Activated T-helper 17 cell treated with anti-CD3 and anti-CD28 coated beads, Interleukin-2, amount 50 U/mL, for 72 hours (primary cell): ENCODE results near the gene CDH20. TPM values are rescaled to one million over a fixed set of nuclear protein-coding genes. Genes with fewer than 3 reads are reported as not detected.

ENCODE experiments used
- ATAC-seq: fragments of 150-1000 bp; cut with Tn5 transposase; replicated peaks from 2 replicates; pipeline ENCODE4 v1.10.0; 2021; ENCODE audit warnings: mild to moderate bottlenecking, moderate library complexity
- H3K27ac Mint-ChIP-seq: one replicate; pipeline ENCODE4 v1.8.0; 2022; ENCODE audit warnings: mixed read lengths
- H3K27me3 Mint-ChIP-seq: one replicate; pipeline ENCODE4 v1.8.0; 2022; ENCODE audit warnings: mixed read lengths
- H3K36me3 Mint-ChIP-seq: one replicate; pipeline ENCODE4 v1.8.0; 2022; ENCODE audit warnings: low read depth, mild to moderate bottlenecking, mixed read lengths
- H3K4me1 Mint-ChIP-seq: one replicate; pipeline ENCODE4 v1.8.0; 2022; ENCODE audit warnings: mixed read lengths
- H3K4me3 Mint-ChIP-seq: one replicate; pipeline ENCODE4 v1.8.0; 2022; ENCODE audit warnings: mild to moderate bottlenecking, mixed read lengths
- H3K9me3 Mint-ChIP-seq: one replicate; pipeline ENCODE4 v1.8.0; 2022; ENCODE audit warnings: mixed read lengths
- total RNA-seq, 2 donors: library from RNA; stranded (reverse); gene quantifications; one replicate each; pipeline ENCODE4 v1.2.3, GENCODE V29; 2022

Gene CDH20
- total RNA-seq, 2 donors from 2014 or later: 0.40 TPM; not detected in 1

DNA sequence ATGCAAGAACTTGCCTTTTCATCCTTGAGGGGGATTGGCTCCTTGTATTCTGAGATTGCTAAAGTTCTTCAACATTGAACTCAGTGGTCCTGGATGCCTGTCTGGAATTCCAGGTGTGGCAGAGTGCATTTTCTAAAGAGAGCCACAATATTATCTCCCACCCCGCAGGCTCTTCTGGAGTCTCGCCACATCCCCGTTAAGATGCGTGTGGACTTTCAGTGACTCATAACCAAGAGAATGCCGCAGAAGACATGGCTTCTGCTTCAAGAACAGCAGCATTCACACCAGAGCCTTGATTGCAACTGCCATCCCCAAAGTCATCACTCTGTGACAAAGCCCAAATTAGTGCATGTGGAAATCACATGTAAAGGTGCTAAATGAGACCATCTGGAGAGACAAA is 142.7 kb downstream of the CDH20 start:
- no peak overlapping the region for H3K4me3 Mint-ChIP-seq
- no peaks in the 10 kb centered on the region for H3K36me3 Mint-ChIP-seq
- no peak overlapping the region for H3K27ac Mint-ChIP-seq
- no peaks in the 10 kb centered on the region for H3K9me3 Mint-ChIP-seq
- no peak for ATAC-seq
- no peaks in the 10 kb centered on the region for H3K4me1 Mint-ChIP-seq
- H3K27me3 Mint-ChIP-seq: peaks cover 18% of the 10 kb centered on the region

GRCh38 chr18:61489334-61489733 is 156.1 kb downstream of the CDH20 start:
- Mint-ChIP-seq H3K9me3 (no peaks in the 10 kb centered on the region), H3K27me3 (peaks cover 3% of the 10 kb centered on the region), H3K4me1 (no peaks in the 10 kb centered on the region), H3K36me3 (no peaks in the 10 kb centered on the region), H3K4me3 (no peak overlapping the region), H3K27ac (no peak overlapping the region)
- no peak for ATAC-seq

DNA sequence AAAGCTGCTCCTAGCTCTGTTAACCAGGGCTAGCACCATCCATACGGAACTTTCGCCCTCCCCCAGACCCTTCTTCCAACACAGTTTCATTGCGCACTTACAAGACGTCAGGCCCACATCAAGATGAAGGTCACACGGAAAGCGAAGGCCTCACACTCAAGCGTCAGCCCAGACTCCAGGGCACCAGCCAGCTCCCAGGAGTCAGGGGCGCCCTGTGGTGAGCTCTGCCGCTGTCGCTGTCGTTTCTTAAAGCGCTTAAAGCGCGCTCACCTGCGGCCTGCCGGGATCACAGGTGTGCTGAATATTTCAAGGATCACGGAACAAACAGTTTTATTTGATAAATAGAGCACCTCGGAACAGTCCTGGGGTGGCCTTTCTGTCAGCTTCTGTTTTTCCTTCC is 163.1 kb downstream of the CDH20 start:
- H3K36me3 Mint-ChIP-seq: no peaks in the 10 kb centered on the region
- H3K4me3 Mint-ChIP-seq: no peak overlapping the region
- no peaks in the 10 kb centered on the region for H3K9me3 Mint-ChIP-seq
- H3K27me3 Mint-ChIP-seq: peaks cover 3% of the 10 kb centered on the region
- ATAC-seq: no peak
- H3K4me1 Mint-ChIP-seq: no peaks in the 10 kb centered on the region
- H3K27ac Mint-ChIP-seq: no peak overlapping the region

DNA sequence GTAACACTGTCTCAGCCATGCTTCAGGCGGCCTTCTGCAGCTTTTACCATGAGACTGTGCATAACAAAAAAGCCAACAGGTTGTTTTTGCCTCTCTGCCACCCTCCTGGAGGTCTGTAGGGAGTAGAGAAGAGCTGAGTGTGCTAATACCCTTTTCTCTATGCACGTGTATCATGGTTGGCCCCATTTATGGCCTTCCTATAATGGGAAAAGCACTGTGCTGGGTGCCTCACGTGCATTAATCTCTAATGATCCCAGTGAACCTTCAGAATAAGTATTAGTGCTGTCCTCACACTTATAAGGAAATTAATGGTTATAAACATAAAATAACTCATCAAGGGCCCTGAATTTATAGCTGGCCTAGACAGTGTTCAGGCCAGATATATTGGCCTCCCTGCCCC is 164.2 kb downstream of the CDH20 start:
- H3K9me3 Mint-ChIP-seq: no peaks in the 10 kb centered on the region
- ATAC-seq: no peak
- peaks cover 3% of the 10 kb centered on the region for H3K27me3 Mint-ChIP-seq
- H3K4me3 Mint-ChIP-seq: no peak overlapping the region
- H3K36me3 Mint-ChIP-seq: no peaks in the 10 kb centered on the region
- no peaks in the 10 kb centered on the region for H3K4me1 Mint-ChIP-seq
- no peak overlapping the region for H3K27ac Mint-ChIP-seq

GRCh38 chr18:61502472-61502871 is 169.2 kb downstream of the CDH20 start:
- Mint-ChIP-seq H3K9me3 (no peaks in the 10 kb centered on the region), H3K27me3 (peaks cover 15% of the 10 kb centered on the region), H3K36me3 (no peaks in the 10 kb centered on the region), H3K4me3 (no peak overlapping the region), H3K27ac (no peak overlapping the region), H3K4me1 (no peaks in the 10 kb centered on the region)
- no peak for ATAC-seq

GRCh38 chr18:61503688-61504087 is 170.5 kb downstream of the CDH20 start:
- no peak for ATAC-seq
- Mint-ChIP-seq H3K4me1 (no peaks in the 10 kb centered on the region), H3K27me3 (peaks cover 19% of the 10 kb centered on the region), H3K4me3 (no peak overlapping the region), H3K9me3 (peaks cover 4% of the 10 kb centered on the region), H3K36me3 (no peaks in the 10 kb centered on the region), H3K27ac (no peak overlapping the region)

GRCh38 chr18:61528961-61529360 is 195.7 kb downstream of the CDH20 start:
- no peak overlapping the region for H3K27ac Mint-ChIP-seq
- no peaks in the 10 kb centered on the region for H3K9me3 Mint-ChIP-seq
- ATAC-seq: no peak
- peaks cover 12% of the 10 kb centered on the region for H3K27me3 Mint-ChIP-seq
- H3K4me3 Mint-ChIP-seq: no peak overlapping the region
- H3K36me3 Mint-ChIP-seq: no peaks in the 10 kb centered on the region
- H3K4me1 Mint-ChIP-seq: no peaks in the 10 kb centered on the region

GRCh38 chr18:61530681-61531080 is 197.5 kb downstream of the CDH20 start:
- Mint-ChIP-seq H3K27ac (no peak overlapping the region), H3K4me1 (no peaks in the 10 kb centered on the region), H3K27me3 (peaks cover 12% of the 10 kb centered on the region), H3K4me3 (no peak overlapping the region), H3K9me3 (no peaks in the 10 kb centered on the region), H3K36me3 (no peaks in the 10 kb centered on the region)
- no peak for ATAC-seq

DNA sequence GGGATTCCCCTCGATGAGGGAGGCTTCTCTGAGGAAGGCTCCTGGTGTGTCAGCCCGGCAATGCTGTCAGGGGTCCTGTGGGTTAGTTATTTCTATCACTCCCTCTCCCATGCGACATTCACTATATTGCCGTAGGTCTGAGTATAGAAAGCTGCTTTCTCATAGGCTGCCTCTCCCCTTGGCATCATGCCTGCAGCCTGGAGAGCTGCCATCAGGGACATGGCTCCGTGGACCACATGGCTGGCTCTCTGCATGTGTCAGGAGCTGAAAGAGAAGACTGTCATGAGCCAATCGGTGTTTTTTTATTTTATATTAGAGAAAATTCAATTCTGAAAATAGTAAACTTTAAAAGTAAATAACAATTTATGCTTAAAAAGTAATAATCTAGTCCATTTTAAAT is 198.0 kb downstream of the CDH20 start:
- Mint-ChIP-seq H3K27me3 (peaks cover 12% of the 10 kb centered on the region), H3K36me3 (no peaks in the 10 kb centered on the region), H3K27ac (no peak overlapping the region), H3K9me3 (no peaks in the 10 kb centered on the region), H3K4me3 (no peak overlapping the region), H3K4me1 (no peaks in the 10 kb centered on the region)
- no peak for ATAC-seq

DNA sequence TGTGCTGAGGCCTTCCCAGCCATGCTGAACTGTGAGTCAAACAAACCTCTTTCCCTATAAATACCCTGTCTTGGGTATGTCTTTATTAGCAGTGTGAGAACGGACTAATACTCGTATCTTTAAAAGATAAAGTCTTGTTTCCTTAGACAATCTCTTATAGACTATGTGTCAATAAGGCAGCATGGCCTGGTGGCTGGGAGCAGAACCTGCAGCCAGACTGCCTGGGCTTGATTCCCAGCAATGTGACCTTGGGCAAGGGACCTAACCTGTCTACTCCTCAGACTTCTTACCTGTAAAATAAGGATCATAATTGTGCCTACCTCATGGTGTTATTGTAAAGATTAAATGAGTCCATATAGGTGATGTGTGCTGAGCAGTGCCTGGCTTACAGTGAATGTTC is 198.7 kb downstream of the CDH20 start:
- Mint-ChIP-seq H3K4me3 (no peak overlapping the region), H3K9me3 (no peaks in the 10 kb centered on the region), H3K27me3 (peaks cover 12% of the 10 kb centered on the region), H3K36me3 (no peaks in the 10 kb centered on the region), H3K27ac (no peak overlapping the region), H3K4me1 (no peaks in the 10 kb centered on the region)
- no peak for ATAC-seq

GRCh38 chr18:61535401-61535800 is 202.2 kb downstream of the CDH20 start:
- H3K36me3 Mint-ChIP-seq: no peaks in the 10 kb centered on the region
- peaks cover 8% of the 10 kb centered on the region for H3K27me3 Mint-ChIP-seq
- H3K9me3 Mint-ChIP-seq: no peaks in the 10 kb centered on the region
- H3K27ac Mint-ChIP-seq: no peak overlapping the region
- H3K4me3 Mint-ChIP-seq: no peak overlapping the region
- no peak for ATAC-seq
- no peaks in the 10 kb centered on the region for H3K4me1 Mint-ChIP-seq

DNA sequence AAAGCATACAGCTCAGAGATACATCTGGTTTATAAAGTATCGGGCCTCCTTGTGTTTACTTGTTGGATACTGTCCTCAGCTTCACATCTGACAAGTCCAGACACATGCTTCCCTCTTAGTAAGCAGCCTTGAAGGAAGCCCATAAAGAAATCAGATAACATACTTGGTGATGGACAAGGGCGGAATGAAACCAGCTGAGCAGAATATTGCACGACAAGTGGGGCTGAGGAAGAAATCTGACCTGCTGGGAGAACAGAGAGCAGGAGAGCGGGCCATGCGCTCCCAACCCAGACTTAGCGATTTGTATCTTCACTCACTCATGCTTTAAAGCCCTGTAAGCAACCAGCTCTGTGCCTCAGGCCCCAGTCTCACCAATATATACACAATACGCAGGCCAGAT is 208.4 kb downstream of the CDH20 start:
- no peak for ATAC-seq
- Mint-ChIP-seq H3K9me3 (no peaks in the 10 kb centered on the region), H3K4me1 (no peaks in the 10 kb centered on the region), H3K27me3 (peaks cover 3% of the 10 kb centered on the region), H3K27ac (no peak overlapping the region), H3K36me3 (no peaks in the 10 kb centered on the region), H3K4me3 (no peak overlapping the region)

- no peaks in the 10 kb centered on the region for H3K36me3 Mint-ChIP-seq
- no peak overlapping the region for H3K27ac Mint-ChIP-seq
- no peaks in the 10 kb centered on the region for H3K9me3 Mint-ChIP-seq
- no peaks in the 10 kb centered on the region for H3K4me1 Mint-ChIP-seq
- H3K4me3 Mint-ChIP-seq: no peak overlapping the region
- ATAC-seq: no peak
- H3K27me3 Mint-ChIP-seq: peaks cover 3% of the 10 kb centered on the region
These were observed 209.4 kb downstream of the CDH20 start for GRCh38 chr18:61542596-61542995.

DNA sequence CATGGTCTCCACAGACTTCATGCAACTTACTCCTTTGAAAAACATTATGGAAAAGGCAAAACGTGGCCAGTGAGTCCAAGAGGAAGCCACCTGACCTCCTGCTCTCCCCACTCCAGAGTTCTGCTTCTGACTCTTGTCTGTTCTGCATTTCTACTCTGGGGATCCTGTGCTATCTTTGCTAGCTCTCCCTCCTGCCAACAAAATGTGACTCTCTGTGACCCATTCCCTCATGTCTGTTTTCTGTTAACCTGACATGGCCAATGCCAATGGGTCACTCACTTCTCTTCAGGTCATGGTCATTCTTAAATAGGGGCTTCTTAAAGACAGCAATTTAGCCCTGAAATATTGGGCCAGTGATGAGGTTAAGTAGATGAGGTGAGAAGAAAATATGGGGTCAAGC is 210.3 kb downstream of the CDH20 start:
- H3K36me3 Mint-ChIP-seq: no peaks in the 10 kb centered on the region
- no peaks in the 10 kb centered on the region for H3K4me1 Mint-ChIP-seq
- no peak overlapping the region for H3K27ac Mint-ChIP-seq
- peaks cover 3% of the 10 kb centered on the region for H3K27me3 Mint-ChIP-seq
- ATAC-seq: no peak
- no peak overlapping the region for H3K4me3 Mint-ChIP-seq
- no peaks in the 10 kb centered on the region for H3K9me3 Mint-ChIP-seq

GRCh38 chr18:61544178-61544577 is 210.9 kb downstream of the CDH20 start:
- no peak overlapping the region for H3K4me3 Mint-ChIP-seq
- H3K9me3 Mint-ChIP-seq: no peaks in the 10 kb centered on the region
- ATAC-seq: no peak
- no peaks in the 10 kb centered on the region for H3K4me1 Mint-ChIP-seq
- peaks cover 3% of the 10 kb centered on the region for H3K27me3 Mint-ChIP-seq
- H3K36me3 Mint-ChIP-seq: no peaks in the 10 kb centered on the region
- no peak overlapping the region for H3K27ac Mint-ChIP-seq
